Endometrial microvascular endothelial cells (primary cell): ENCODE data around the gene EXOSC5. TPM values are rescaled to one million over a fixed set of nuclear protein-coding genes. Genes with fewer than 3 reads are reported as not detected.

ENCODE experiments used
- in situ Hi-C: cut with HindIII; loops from 2 replicates; pipeline ENCODE4 v1.10.0; 2017; ENCODE audit warnings: low sequenced_read_pairs, low pct_unique_long_range_greater_than_20kb; ENCODE audit errors: inconsistent ontology term
- total RNA-seq: library from RNA; depleted of rRNA; stranded (reverse); fragments of >200 nt; gene quantifications from one replicate; pipeline ENCODE4 v1.2.3, GENCODE V29; 2015; ENCODE audit errors: inconsistent ontology term

EXOSC5 gene
- total RNA-seq, 1 donor from 2014 or later: 46.1 TPM

DNA sequence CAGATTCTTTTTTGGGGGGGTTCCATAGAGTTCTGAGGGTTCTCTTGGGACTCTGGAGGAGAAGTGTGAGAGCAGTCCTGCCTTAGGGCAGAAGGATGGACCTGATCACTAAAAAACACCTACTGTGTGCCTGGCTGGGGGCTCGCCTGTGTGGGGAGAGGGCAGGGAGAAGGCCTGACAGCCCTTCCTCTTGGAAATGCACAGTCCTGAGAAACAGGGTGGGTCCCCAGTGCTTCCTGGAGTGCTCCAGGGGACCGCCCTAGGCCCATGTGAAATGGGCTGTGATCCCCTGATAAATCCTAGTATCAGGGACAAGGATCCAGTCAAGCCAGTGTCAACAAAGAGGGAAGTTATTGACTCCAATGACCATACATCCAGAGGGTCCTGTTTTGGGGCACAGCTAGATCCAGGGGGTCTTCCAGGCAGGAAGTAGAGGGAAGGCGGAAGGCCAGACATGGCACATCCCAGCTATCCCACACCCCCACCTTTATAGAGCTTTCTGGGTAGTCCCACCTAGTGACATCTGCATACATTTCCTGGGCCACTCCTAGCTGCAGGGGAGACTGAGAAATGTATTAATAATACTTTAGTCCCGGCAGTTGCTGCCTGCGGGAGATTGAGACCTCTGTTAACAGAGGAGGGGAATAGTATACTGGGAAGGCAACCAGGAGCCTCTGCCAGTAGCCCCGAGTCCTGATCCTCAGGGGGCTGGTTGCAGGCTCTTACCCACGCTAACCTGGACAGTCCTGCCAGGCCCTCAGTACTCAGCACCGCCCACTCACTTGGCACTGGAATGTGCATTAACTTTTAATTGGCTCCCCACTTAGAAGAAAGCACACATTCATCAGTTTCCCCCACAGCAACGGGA lies 14.2 kb upstream of the EXOSC5 start:
- in situ Hi-C loops: loop anchor here (25.0 kb wide), 1 partner anchor 151 kb away; no protein-coding TSS in a partner anchor

DNA sequence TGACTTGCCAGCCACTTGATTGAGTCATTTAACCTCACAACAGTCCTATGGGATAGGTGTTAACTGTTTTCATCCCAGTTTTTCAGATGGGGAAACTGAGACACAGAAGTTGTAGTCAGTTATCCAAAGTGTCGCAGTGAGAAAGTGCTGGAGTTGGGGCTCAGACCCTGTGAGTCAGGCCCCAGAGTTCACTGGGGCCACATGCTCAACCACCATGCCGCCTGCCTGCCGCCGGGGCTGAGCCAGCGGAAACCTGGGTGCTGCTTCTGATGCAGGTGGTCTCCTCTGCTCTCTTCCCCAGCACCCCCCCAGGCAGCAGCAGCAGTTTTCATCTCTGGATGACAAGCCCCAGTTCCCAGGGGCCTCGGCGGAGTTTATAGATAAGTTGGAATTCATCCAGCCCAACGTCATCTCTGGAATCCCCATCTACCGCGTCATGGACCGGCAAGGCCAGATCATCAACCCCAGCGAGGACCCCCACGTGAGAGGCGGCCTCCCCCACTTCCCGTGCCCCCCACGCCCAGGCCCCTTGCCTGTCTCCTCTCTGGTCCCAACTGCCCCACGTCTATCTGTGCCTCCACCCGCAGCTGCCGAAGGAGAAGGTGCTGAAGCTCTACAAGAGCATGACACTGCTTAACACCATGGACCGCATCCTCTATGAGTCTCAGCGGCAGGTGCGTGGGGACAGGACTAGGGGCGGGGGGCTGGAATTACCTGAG lies 13.3 kb upstream of the EXOSC5 start:
- in situ Hi-C loops: loop anchor here (25.0 kb wide), 1 partner anchor 152 kb away; no protein-coding TSS in a partner anchor

DNA sequence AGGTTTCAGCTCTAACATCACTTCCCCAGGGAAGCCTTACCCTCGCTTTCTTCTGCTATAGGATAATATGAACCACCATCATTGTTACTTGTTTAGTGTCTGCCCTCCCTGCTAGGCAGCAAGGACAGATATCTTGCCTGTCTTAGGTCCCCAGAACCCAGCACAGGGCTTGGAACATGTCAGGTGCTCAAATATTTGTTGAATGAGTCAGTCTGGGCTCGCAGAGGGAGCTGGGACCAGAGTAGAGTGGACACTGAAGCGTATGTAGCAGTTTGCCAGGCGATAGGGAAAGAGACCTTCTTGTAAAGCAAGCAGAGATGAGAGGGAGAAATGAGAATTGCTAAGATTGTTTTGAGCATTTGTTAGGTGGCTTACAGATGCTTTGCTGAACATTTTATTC lies 12.1 kb upstream of the EXOSC5 start:
- in situ Hi-C loops: loop anchor here (25.0 kb wide), 1 partner anchor 153 kb away; no protein-coding TSS in a partner anchor

DNA sequence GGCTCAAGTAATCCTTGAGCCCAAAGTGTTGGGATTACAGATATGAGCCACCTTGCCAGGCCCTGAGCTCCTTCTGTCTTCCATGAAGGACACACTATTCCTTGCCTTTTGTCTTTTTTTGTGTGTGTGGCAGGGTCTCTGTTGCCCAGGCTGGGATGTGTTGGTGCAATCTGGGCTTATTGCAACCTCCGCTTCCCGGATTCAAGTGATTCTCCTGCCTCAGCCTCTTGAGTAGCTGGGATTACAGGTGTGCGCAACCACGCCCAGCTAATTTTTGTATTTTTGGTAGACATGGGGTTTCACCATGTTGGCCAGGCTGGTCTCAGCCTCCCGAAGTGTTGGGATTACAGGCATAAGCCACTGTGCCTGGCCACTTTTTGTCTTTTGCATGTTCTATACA lies 11.7 kb upstream of the EXOSC5 start:
- in situ Hi-C loops: loop anchor here (25.0 kb wide), 1 partner anchor 153 kb away; no protein-coding TSS in a partner anchor

DNA sequence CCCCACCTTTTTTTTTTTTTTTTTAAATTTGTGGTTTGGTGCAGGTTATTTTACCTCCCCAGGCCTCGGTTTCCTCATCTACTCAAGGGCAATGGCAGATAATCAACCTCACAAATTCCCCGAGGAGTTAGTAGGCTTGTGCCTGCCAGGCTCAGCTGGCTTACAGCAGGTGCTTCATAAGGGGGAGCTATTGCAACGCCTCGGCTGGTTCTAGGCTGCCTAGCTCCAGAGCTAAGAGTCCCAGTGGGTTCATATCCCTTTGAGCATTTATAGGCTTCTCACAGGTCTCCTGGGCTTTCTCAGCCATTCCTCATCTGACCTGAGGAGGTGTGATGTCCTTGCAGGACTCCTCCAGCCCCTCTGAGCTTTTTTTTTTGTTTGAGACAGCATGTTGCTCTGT lies 11.1 kb upstream of the EXOSC5 start:
- in situ Hi-C loops: loop anchor here (25.0 kb wide), 1 partner anchor 154 kb away; no protein-coding TSS in a partner anchor

DNA sequence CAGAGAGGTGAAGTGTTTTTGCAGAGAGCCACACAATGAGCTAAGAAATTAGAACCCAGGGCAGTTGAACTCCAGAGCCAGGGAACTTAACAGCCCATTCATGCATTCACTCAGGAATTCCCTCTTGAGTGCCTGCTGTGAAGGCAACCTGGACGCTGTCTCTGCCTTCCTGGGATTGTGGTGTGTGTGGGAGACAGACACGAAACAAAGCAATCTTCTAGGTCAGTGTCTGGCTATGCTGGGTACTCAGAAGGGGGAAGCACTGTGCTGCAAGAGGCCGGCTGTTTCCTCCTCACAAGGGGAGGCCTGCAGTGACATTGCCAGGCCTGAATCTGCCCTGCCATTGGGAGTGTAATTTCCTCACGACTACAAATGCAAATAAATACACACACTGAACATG lies 10.1 kb upstream of the EXOSC5 start:
- in situ Hi-C loops: loop anchor here (25.0 kb wide), 1 partner anchor 155 kb away; no protein-coding TSS in a partner anchor

DNA sequence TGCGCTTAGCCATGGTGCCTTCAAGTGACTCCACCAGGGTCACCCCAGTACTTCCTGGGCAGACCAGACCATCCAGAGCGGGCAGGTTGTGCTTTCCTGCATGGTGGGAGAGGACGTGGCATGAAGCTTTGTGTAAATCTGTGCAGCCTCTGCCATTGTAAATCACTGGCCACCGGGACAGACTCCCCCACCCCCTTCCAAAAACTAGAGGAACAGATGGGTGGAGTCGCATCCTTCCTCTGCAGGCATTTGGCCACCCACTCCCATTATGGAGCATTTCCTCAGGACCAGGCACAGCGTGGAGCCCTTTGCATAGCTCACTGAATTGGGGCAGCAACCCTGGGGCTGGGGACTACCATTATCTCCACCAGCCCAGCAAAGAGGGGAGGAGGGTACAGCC lies 8.6 kb upstream of the EXOSC5 start:
- in situ Hi-C loops: loop anchor here (25.0 kb wide), 1 partner anchor 157 kb away; no protein-coding TSS in a partner anchor

DNA sequence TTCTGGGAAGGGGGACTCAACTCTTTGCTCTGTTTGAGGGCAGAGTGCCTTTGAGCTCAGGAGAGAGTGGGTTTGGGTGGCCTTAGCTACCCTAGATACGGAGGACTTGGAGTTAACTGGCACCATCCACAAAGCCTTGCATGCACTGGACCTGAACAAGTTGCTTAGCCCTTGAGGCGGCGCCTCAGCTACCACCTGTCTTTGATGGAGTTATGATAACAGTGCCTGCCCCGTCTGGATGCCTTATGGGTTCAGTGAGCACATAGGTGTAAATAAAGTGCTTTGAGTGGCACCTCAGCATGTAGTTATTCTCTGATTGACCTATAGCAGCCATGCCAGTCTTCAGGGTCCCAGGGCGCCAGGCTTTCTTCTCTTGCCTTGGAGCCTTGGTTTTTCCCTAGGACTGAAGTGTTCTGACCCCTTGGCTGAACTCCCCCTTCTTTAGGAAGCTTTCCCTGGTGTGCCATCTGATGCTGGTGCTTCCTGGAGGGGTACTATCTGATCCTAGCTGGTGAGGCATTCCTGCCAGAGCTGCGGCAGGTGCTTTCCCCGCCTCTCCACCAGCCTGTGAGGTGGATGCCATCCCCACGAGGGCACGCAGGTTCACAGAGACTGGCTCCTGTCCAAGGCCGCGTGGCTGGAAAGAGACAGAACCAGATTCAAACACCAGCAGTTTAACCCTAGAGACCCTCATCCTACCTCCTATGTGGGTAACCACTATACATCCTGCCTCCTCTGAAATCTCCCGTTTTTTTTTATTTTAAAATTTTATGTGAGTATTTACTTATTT lies 6.2 kb upstream of the EXOSC5 start:
- in situ Hi-C loops: loop anchor here (25.0 kb wide), 1 partner anchor 159 kb away; no protein-coding TSS in a partner anchor

DNA sequence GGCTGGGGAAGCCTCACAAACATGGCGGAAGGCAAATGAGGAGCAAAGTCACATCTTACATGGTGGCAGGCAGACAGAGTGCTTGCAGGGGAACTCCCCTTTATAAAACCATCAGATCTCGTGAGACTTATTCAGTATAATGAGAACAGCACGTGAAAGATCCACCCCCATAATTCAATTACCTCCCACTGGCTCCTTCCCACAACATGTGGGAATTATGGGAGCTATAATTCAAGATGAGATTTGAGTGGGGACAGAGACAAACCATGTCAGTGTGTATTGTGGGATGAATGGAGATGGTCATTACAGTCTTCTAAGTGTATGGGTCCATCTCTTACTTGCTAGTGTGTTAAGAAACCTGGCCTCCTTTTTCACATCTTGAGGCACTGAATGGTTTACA lies 4.9 kb upstream of the EXOSC5 start:
- in situ Hi-C loops: loop anchor here (25.0 kb wide), 1 partner anchor 160 kb away; no protein-coding TSS in a partner anchor

DNA sequence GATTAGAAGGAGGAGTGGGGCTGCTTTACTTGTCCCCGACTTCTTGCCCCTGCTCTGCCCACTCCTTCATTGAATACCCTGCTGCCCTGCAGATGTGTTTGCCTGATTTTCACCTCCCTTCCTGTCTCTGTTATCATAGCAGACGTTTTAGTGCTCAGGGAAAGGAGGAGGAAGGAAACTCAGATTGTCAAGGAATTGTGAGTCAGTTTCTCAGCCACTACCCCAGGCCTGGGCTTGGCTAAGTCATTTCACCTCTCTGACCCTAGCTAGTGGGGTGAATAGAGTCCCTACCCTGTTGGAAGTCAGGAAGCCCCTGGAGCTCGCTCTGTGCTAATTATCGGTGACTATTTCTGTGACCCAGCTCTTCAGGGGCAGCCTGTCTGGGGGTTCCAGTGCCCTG lies 4.3 kb upstream of the EXOSC5 start:
- in situ Hi-C loops: loop anchor here (25.0 kb wide), 1 partner anchor 161 kb away; no protein-coding TSS in a partner anchor

DNA sequence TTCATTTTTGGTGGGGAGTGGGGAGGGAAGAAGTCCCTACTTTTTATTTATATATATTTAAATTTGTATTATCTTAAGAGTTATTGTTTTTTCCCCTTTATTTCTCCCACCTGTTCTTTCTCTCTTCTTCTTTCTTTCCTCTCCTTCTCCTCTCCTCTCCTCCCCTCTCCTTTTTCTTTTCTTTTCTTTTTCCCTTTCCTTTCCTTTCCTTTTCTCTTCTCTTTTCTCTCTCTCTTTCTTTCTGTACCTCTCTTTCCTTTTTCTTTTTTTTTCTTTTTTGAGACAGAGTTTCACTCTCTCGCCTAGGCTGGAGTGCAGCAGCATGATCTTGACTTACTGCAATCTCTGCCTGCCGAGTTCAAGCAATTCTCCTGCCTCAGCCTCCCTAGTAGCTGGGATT lies 2.4 kb upstream of the EXOSC5 start:
- in situ Hi-C loops: no loop called here

DNA sequence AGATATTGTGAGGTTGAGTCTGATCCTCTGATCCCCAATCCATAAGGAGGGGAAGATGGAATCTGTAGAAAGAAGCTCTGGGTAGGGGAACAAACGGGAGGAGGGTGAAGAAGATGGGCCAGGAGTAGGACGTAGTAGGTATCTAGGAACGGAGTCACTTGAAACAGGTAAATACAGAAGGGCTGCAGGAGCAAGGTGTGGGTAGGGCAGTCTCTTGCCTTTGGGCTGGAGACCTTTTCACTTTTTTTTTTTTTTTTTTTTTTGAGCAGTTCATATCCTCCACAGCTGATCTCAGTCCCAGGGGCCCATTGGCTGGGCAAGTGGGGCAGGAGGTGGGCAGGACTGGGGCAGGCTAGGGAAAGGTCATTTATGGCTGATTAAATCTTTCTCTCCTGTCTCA lies 1.9 kb upstream of the EXOSC5 start:
- in situ Hi-C loops: no loop called here

DNA sequence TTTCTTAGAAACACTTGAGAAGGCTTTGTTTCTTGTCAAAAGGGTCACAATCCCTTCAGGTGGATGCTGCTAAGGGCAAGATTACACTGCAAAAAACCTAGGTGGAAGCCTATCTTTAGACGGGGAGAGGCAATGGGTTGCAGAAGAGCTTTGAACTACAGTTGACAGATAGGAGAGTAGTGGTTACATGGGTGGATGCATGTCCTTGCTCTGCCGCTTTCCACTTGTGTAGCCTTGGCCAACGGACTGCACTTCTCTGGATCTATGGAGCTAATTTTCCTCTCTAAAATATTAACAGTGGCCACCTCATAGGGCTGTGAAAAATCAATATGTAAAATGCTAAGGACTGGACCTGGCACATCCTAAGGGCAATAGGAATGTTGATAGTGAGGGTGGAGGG lies 1.4 kb upstream of the EXOSC5 start:
- in situ Hi-C loops: no loop called here

DNA sequence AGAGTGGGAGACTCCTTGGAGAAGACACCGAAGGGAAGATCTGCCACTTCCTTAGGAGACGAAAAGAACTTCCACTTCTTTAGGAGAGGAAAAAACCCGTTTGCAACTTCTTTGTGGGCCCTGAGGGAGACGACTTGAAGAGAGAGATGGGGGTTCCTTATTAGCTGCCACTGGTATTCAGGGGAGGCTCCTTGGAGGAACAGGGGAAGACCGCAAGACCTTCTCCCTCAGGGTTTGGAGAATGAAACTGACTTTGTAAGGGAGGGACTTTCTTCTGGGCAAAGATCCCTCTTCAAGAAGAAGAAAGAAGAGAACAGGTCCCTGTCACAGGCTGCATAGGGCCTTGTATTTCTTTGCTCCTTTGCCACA lies 875 bp upstream of the EXOSC5 start:
- in situ Hi-C loops: no loop called here

DNA sequence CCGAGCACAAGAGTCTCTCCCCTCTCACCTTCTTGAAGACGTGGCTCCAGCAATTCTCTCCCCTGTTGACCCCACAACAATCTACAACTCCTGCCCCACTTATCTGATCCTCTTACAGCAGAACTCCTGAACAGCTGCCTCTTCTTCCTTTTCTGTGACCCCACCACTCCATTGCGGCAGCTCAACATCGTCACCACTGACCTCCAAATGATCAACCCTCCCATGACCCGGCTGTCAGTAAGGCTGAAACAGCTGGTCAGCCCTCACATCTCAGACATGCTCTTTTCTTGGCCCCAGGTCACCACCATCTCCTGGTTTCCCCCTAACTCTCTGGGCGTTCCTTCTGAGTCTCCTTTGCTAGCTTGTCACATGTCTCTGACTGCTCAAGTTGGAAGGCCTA lies 1.8 kb downstream of the EXOSC5 start:
- in situ Hi-C loops: no loop called here

DNA sequence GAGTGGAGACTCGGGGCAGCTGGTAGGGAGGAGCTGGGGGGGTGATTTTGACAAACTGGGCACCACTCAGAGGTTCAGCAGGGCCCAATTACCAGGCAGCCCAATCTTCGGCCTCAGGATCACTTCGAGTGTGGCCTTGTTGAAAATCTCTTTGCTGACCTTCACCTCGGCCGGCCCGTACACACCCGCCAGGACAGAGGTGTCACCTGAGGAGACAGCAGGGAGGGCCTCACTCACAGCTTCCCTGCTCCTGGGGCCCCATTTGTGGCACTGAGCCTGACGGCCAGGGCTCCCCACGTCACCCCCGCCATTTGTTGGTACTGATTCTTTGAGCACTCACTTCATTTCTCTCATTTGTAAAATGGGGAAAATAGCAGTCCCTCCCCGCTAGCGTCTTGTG lies 4.4 kb downstream of the EXOSC5 start:
- in situ Hi-C loops: no loop called here

DNA sequence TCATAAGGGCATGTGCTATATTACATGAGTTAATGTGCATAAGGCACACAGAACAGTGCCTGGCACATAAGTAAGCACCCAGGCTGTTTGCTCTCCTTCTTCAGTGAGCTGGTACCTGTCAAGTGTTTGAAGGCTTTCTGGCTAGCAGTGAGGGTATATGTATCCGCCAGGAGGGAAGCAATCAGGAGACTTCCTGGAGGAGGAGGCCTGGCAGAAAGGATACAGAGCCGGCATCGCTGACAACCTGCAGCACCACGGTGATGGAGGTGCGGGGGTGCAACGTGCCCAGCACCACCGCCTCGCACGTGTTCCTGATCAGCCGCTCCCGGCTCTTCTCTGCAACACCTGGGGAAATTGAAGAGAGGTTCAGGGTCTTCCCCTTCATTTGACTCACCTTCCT lies 5.5 kb downstream of the EXOSC5 start:
- in situ Hi-C loops: no loop called here

DNA sequence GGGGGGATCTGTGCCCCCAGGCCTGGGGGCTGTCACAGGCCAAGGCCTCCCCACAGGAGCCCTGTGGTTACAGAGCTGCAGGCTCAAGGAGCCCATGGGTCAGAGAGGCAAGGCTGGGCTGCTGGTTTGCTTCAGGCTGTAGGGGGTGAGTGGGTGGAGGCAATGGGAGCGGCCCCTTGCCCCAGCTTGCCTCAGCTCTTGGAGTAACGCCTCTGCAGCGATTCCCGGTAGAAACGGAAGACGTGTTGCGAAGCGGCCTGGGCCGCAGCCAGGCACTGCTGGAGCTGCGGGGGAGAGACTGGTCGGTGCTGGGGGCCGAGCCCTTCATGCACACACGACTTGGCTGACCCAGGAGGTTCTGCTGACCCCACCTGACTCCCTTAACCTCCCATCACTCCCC lies 10.7 kb downstream of the EXOSC5 start:
- in situ Hi-C loops: no loop called here

DNA sequence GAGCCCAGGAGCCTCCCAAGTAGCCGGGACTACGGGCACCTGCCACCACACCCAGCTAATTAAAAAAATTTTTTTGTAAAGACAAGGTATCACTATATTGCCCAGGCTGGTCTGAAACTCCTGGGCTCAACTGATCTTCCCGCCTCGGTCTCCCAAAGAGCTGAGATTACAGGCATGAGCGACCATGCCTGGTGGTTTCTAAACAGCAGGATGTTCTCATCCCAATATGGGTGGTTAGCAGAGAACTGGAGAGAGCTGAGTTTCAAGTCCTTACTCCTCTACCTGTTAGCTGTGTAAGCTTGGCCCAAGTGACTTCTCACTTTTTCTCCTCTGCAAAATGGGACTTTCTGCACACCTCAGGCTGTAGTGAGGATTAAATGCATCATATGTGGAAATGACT lies 12.8 kb downstream of the EXOSC5 start:
- in situ Hi-C loops: no loop called here
